ENCODE measurements around the gene FOXE1. TPM values are rescaled to one million over a fixed set of nuclear protein-coding genes. Genes with fewer than 3 reads are reported as not detected.

The FOXE1 gene
- total RNA-seq, 1 experiment from 2014 or later: not detected

DNA sequence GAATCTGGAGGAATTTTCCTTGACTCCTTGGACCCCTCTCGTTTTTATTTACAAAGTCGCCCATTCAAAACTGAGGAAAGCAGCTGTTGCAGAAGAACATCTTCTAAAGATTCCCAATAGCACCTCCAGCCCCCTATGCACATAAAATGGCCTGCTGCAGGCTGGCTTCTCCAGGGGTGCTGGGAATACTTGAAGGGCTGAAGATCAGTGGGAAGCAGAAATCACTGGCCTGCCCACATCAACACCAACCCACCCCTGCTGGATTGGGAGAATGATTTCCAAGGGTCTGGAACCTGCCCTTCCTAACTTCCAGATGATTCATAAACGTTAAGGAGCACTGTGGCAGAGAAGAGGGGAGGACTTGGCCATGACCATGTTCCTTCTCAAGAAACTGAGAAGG is 3.0 kb upstream of the FOXE1 start:
- TF ChIP-seq EZH2phosphoT487 (IDR thresholded peaks at IDR 0.05; ENCODE audit: borderline replicate concordance): no peak
- ChIA-PET RAD21 (ENCODE audit: low non-redundant PET in 1 of 2, low total read pairs in 2 of 2, uncharacterized antibody in 2 of 2, unreplicated experiment in 2 of 2) (no interaction called here), POLR2A (no interaction called here), CTCF (no interaction called here)
- Histone ChIP-seq H4K20me1 (ENCODE audit: insufficient read depth) (no peaks in the 10 kb centered on the region), H3K4me3 (replicated peaks in 1 of 2; ENCODE audit: low read depth in 1 of 2, low read length in 2 of 2) (no peak overlapping the region), H2AFZ (ENCODE audit: low read depth, low read length, poor library complexity, severe bottlenecking) (no peak overlapping the region), H3K9ac (ENCODE audit: low read length) (no peak overlapping the region), H3K4me2 (ENCODE audit: low read length) (no peak overlapping the region), H3K36me3 (ENCODE audit: control insufficient read depth in 1 of 2, insufficient read depth in 2 of 2, low read length in 2 of 2) (no peaks in the 10 kb centered on the region), H3K79me2 (ENCODE audit: insufficient read depth, low read length) (no peaks in the 10 kb centered on the region), H3K9me2 (ENCODE audit: insufficient read depth) (no peaks in the 10 kb centered on the region), H3K9me3 (ENCODE audit: control insufficient read depth in 1 of 2, insufficient read depth in 1 of 2, low read depth in 1 of 2, low read length in 2 of 2) (no peaks in the 10 kb centered on the region), H3K27me3 (ENCODE audit: insufficient read depth, low read length) (no peaks in the 10 kb centered on the region), H3K27ac (ENCODE audit: low read depth, low read length) (no peak overlapping the region), H3K4me1 (ENCODE audit: control insufficient read depth in 1 of 2, insufficient read depth in 2 of 2, low read length in 2 of 2) (no peaks in the 10 kb centered on the region)
- no peak for DNase-seq (ENCODE audit: low read depth, low spot score)
- BruUV-seq (replicated peaks): no TSS peak
- no peak for ATAC-seq
- intact Hi-C loops (cut with micrococcal nuclease): loop anchor here (2.0 kb wide), 1 partner anchor 65 kb away; no protein-coding TSS in a partner anchor

DNA sequence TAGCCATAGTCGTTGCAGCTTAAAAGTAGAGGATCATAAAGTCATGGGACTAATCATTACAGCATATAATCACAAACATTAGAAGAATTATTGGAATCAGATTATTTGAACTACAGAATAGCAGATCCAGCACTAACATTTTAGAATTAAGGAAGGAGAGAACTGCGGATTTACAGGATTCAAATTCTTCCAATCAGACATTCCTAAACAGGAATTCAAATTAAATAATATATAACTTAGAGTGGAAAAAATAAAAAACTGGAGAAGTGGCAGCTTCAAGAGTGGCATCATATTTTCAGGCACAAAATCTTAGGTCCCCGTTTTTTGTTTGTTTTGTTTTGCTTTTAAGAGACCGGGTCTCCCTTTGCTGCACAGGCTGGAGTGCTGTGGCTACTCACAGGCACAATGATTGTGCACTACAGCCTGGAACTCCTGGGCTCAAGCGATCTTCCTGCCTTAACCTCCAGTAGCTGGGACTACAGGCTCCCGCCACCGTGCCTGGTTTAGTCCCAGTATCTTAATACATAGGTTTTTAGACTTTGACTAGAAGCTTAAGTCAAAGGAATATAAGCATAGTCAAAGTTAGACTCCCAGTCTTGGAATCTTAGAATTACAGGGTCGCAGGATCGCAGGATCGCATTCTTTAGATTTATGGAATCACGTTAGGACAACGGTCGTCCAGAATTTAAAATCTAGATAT is 2.1 kb upstream of the FOXE1 start:
- Histone ChIP-seq H3K9me2 (ENCODE audit: insufficient read depth) (no peaks in the 10 kb centered on the region), H3K79me2 (ENCODE audit: insufficient read depth, low read length) (no peaks in the 10 kb centered on the region), H3K4me3 (replicated peaks in 1 of 2; ENCODE audit: low read depth in 1 of 2, low read length in 2 of 2) (no peak overlapping the region), H3K9ac (ENCODE audit: low read length) (no peak overlapping the region), H3K4me2 (ENCODE audit: low read length) (no peak overlapping the region), H2AFZ (ENCODE audit: low read depth, low read length, poor library complexity, severe bottlenecking) (no peak overlapping the region), H4K20me1 (ENCODE audit: insufficient read depth) (no peaks in the 10 kb centered on the region), H3K9me3 (ENCODE audit: control insufficient read depth in 1 of 2, insufficient read depth in 1 of 2, low read depth in 1 of 2, low read length in 2 of 2) (no peaks in the 10 kb centered on the region), H3K27me3 (ENCODE audit: insufficient read depth, low read length) (no peaks in the 10 kb centered on the region), H3K36me3 (ENCODE audit: control insufficient read depth in 1 of 2, insufficient read depth in 2 of 2, low read length in 2 of 2) (no peaks in the 10 kb centered on the region), H3K27ac (ENCODE audit: low read depth, low read length) (no peak overlapping the region), H3K4me1 (ENCODE audit: control insufficient read depth in 1 of 2, insufficient read depth in 2 of 2, low read length in 2 of 2) (no peaks in the 10 kb centered on the region)
- no TSS peak for BruUV-seq (replicated peaks)
- DNase-seq (ENCODE audit: low read depth, low spot score) (no peak), ATAC-seq (no peak)
- ChIA-PET POLR2A (no interaction called here), CTCF (no interaction called here), RAD21 (ENCODE audit: low non-redundant PET in 1 of 2, low total read pairs in 2 of 2, uncharacterized antibody in 2 of 2, unreplicated experiment in 2 of 2) (no interaction called here)
- intact Hi-C loops (cut with micrococcal nuclease): loop anchor here (2.0 kb wide), 1 partner anchor 64 kb away; no protein-coding TSS in a partner anchor
- no peak for TF ChIP-seq CEBPB (IDR thresholded peaks at IDR 0.05; ENCODE audit: low read depth)
- TF ChIP-seq ZNF274 (IDR thresholded peaks at IDR 0.05; ENCODE audit: low read depth, low read length): no peak
- no peak for TF ChIP-seq TCF7L2 (IDR thresholded peaks at IDR 0.05; ENCODE audit: borderline replicate concordance, extremely low read depth, insufficient read depth, insufficient read length)
- TF ChIP-seq EZH2 (IDR thresholded peaks at IDR 0.05): no peak
- no peak for TF ChIP-seq FOSL1 (IDR thresholded peaks at IDR 0.05; ENCODE audit: low read depth)
- no peak for TF ChIP-seq SP1 (IDR thresholded peaks at IDR 0.05; ENCODE audit: low read depth)
- TF ChIP-seq, protein P1, sequence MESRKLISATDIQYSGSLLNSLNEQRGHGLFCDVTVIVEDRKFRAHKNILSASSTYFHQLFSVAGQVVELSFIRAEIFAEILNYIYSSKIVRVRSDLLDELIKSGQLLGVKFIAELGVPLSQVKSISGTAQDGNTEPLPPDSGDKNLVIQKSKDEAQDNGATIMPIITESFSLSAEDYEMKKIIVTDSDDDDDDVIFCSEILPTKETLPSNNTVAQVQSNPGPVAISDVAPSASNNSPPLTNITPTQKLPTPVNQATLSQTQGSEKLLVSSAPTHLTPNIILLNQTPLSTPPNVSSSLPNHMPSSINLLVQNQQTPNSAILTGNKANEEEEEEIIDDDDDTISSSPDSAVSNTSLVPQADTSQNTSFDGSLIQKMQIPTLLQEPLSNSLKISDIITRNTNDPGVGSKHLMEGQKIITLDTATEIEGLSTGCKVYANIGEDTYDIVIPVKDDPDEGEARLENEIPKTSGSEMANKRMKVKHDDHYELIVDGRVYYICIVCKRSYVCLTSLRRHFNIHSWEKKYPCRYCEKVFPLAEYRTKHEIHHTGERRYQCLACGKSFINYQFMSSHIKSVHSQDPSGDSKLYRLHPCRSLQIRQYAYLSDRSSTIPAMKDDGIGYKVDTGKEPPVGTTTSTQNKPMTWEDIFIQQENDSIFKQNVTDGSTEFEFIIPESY (IDR thresholded peaks at IDR 0.05; ENCODE audit: extremely low read depth, insufficient replicate concordance, low read length): no peak
- TF ChIP-seq, protein P2, sequence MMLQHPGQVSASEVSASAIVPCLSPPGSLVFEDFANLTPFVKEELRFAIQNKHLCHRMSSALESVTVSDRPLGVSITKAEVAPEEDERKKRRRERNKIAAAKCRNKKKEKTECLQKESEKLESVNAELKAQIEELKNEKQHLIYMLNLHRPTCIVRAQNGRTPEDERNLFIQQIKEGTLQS (IDR thresholded peaks at IDR 0.05): no peak
- no peak for TF ChIP-seq EGR1 (IDR thresholded peaks at IDR 0.05; ENCODE audit: low read depth)
- TF ChIP-seq, protein P3, sequence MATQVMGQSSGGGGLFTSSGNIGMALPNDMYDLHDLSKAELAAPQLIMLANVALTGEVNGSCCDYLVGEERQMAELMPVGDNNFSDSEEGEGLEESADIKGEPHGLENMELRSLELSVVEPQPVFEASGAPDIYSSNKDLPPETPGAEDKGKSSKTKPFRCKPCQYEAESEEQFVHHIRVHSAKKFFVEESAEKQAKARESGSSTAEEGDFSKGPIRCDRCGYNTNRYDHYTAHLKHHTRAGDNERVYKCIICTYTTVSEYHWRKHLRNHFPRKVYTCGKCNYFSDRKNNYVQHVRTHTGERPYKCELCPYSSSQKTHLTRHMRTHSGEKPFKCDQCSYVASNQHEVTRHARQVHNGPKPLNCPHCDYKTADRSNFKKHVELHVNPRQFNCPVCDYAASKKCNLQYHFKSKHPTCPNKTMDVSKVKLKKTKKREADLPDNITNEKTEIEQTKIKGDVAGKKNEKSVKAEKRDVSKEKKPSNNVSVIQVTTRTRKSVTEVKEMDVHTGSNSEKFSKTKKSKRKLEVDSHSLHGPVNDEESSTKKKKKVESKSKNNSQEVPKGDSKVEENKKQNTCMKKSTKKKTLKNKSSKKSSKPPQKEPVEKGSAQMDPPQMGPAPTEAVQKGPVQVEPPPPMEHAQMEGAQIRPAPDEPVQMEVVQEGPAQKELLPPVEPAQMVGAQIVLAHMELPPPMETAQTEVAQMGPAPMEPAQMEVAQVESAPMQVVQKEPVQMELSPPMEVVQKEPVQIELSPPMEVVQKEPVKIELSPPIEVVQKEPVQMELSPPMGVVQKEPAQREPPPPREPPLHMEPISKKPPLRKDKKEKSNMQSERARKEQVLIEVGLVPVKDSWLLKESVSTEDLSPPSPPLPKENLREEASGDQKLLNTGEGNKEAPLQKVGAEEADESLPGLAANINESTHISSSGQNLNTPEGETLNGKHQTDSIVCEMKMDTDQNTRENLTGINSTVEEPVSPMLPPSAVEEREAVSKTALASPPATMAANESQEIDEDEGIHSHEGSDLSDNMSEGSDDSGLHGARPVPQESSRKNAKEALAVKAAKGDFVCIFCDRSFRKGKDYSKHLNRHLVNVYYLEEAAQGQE (IDR thresholded peaks at IDR 0.05; ENCODE audit: low read depth): no peak
- no peak for TF ChIP-seq SRF (IDR thresholded peaks at IDR 0.05; ENCODE audit: low read depth)
- TF ChIP-seq ZFX (IDR thresholded peaks at IDR 0.05): no peak
- TF ChIP-seq, protein P4, sequence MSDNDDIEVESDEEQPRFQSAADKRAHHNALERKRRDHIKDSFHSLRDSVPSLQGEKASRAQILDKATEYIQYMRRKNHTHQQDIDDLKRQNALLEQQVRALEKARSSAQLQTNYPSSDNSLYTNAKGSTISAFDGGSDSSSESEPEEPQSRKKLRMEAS (IDR thresholded peaks at IDR 0.05): no peak
- TF ChIP-seq POLR2AphosphoS5 (IDR thresholded peaks at IDR 0.05; ENCODE audit: low read depth, low read length): no peak

Measured in HCT116 (cell line).